ENCODE results near the gene OR1L4. TPM values are rescaled to one million over a fixed set of nuclear protein-coding genes. Genes with fewer than 3 reads are reported as not detected.

OR1L4 gene
- polyA plus RNA-seq, result not detected
- long read RNA-seq, donor 1, result 0 reads
- long read RNA-seq, donor 2, result 0 reads
- long read RNA-seq, donor 3, result 0 reads
- long read RNA-seq, donor 4, result 0 reads
- long read RNA-seq, donor 5, result 0 reads
- long read RNA-seq, donor 6, result 0 reads
- long read RNA-seq, donor 7, result 0 reads
- long read RNA-seq, donor 8, result 0 reads
- long read RNA-seq, donor 9, result 0 reads
- long read RNA-seq, donor 10, result 0 reads
- long read RNA-seq, donor 11, result 0 reads

- Histone ChIP-seq H3K9me3 (ENCODE audit: control insufficient read depth, low read depth, low read length) (no peaks in the 10 kb centered on the region), H3K27me3 (ENCODE audit: control insufficient read depth, insufficient read depth, low read length) (no peaks in the 10 kb centered on the region), H3K36me3 (ENCODE audit: control insufficient read depth, insufficient read depth, low read length) (no peaks in the 10 kb centered on the region), H3K4me1 (ENCODE audit: control insufficient read depth, insufficient read depth, low read length) (no peaks in the 10 kb centered on the region), H3K4me3 (ENCODE audit: low read length) (no peak within 1 kb of the TSS), H3K27ac (ENCODE audit: low read length) (no peak within 1 kb of the TSS)
- no CpG with 5 or more reads among the region's 1 CpG for WGBS (ENCODE audit: insufficient coverage, low lambda C conversion rate)
- no peak for DNase-seq
These were observed at the start of gene OR1L4 for GRCh38 chr9:122723690-122724089. OR1L4 (plus strand) TSS chr9:122723990; CDS start chr9:122723990, 0 bp downstream.

DNA sequence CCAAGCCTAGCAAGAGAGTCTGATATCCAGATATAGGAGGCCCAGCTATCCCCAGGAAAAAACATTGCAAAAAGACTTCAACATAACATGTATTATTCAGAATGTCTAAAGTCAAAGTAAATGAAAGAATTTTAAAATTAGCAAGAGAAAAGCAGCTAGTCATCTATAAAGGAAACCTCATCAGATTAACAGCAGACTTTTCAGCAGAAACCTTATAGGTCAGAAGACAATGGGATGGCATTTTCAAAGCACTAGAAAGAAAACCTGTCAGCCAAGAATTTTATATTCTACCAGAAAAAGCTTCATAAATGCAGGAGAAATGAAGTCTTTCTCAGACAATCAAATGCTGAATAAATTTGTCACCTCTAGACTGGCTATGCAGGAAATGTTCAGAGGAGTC lies 38.9 kb upstream of the OR1L4 start:
- Histone ChIP-seq H3K4me3 (ENCODE audit: low read length) (no peak overlapping the region), H3K36me3 (ENCODE audit: control insufficient read depth, insufficient read depth, low read length) (no peaks in the 10 kb centered on the region), H3K4me1 (ENCODE audit: control insufficient read depth, insufficient read depth, low read length) (no peaks in the 10 kb centered on the region), H3K27me3 (ENCODE audit: control insufficient read depth, insufficient read depth, low read length) (no peaks in the 10 kb centered on the region), H3K27ac (ENCODE audit: low read length) (no peak overlapping the region), H3K9me3 (ENCODE audit: control insufficient read depth, low read depth, low read length) (no peaks in the 10 kb centered on the region)
- DNase-seq, result no peak

DNA sequence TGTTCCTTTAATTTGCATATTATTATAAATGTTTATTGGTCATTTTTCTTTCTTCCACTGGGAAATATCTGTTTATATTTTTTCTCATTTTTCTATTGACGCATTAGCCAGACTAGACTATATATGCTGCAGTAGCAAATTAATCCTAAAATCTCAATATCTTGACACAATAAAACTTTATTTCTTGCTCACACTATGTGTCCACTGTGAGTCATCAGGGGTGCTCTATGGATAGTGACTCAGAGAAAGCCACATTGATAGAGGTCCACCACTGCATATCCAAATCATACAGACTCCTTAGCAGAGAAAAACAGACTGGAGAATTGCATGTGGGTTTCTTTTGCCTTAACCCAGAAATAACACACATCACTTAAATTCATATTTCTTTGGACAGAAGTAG lies 28.1 kb upstream of the OR1L4 start:
- H3K27me3 ChIP-seq (ENCODE audit: control insufficient read depth, insufficient read depth, low read length), result no peaks in the 10 kb centered on the region
- no peaks in the 10 kb centered on the region for H3K9me3 ChIP-seq (ENCODE audit: control insufficient read depth, low read depth, low read length)
- no peaks in the 10 kb centered on the region for H3K36me3 ChIP-seq (ENCODE audit: control insufficient read depth, insufficient read depth, low read length)
- 100% methylated on average over 1 of the region's 1 CpG for whole genome bisulfite sequencing (ENCODE audit: insufficient coverage, low lambda C conversion rate)
- no peaks in the 10 kb centered on the region for H3K4me1 ChIP-seq (ENCODE audit: control insufficient read depth, insufficient read depth, low read length)
- no peak for DNase-seq
- H3K4me3 ChIP-seq (ENCODE audit: low read length), result no peak overlapping the region
- no peak overlapping the region for H3K27ac ChIP-seq (ENCODE audit: low read length)

- no peaks in the 10 kb centered on the region for H3K27me3 ChIP-seq (ENCODE audit: control insufficient read depth, insufficient read depth, low read length)
- WGBS (ENCODE audit: insufficient coverage, low lambda C conversion rate), result no CpG with 5 or more reads among the region's 7 CpGs
- H3K4me1 ChIP-seq (ENCODE audit: control insufficient read depth, insufficient read depth, low read length), result no peaks in the 10 kb centered on the region
- no peaks in the 10 kb centered on the region for H3K36me3 ChIP-seq (ENCODE audit: control insufficient read depth, insufficient read depth, low read length)
- H3K9me3 ChIP-seq (ENCODE audit: control insufficient read depth, low read depth, low read length), result no peaks in the 10 kb centered on the region
- no peak overlapping the region for H3K27ac ChIP-seq (ENCODE audit: low read length)
- H3K4me3 ChIP-seq (ENCODE audit: low read length), result no peak overlapping the region
- DNase-seq, result no peak
These were observed 5.8 kb upstream of the OR1L4 start for GRCh38 chr9:122718038-122718437.

DNA sequence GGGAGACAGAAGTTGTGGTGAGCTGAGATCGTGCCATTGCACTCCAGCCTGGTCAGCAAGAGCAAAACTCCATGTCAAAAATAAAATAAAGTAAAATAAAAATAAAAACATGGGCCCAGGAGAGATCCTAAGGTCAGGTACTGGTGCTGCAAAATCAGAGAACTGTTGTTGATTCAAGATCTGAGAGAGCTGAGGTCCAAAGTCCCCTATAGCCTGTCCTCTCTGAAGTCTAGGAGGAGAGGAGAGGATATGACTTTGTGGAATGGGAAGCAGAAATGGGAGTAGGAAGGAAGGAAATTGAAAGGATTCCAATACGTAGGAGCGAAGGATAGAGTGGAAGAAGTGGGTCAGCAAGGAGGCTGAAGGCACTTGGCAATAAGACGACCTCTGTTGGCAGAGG lies 4.6 kb upstream of the OR1L4 start:
- 81% methylated on average over 3 of the region's 4 CpGs for WGBS (ENCODE audit: insufficient coverage, low lambda C conversion rate)
- Histone ChIP-seq H3K4me3 (ENCODE audit: low read length) (no peak overlapping the region), H3K36me3 (ENCODE audit: control insufficient read depth, insufficient read depth, low read length) (no peaks in the 10 kb centered on the region), H3K9me3 (ENCODE audit: control insufficient read depth, low read depth, low read length) (no peaks in the 10 kb centered on the region), H3K27me3 (ENCODE audit: control insufficient read depth, insufficient read depth, low read length) (no peaks in the 10 kb centered on the region), H3K4me1 (ENCODE audit: control insufficient read depth, insufficient read depth, low read length) (no peaks in the 10 kb centered on the region), H3K27ac (ENCODE audit: low read length) (no peak overlapping the region)
- no peak for DNase-seq

GRCh38 chr9:122742003-122742402 lies 18.2 kb downstream of the OR1L4 start, which contains the start of gene OR1L6:
OR1L6 (plus strand) TSS chr9:122742303; CDS start chr9:122749848, 7,545 bp downstream.
- DNase-seq, result no peak
- Histone ChIP-seq H3K27me3 (ENCODE audit: control insufficient read depth, insufficient read depth, low read length) (peaks cover 8% of the 10 kb centered on the region), H3K4me1 (ENCODE audit: control insufficient read depth, insufficient read depth, low read length) (no peaks in the 10 kb centered on the region), H3K4me3 (ENCODE audit: low read length) (no peak within 1 kb of the TSS), H3K27ac (ENCODE audit: low read length) (no peak within 1 kb of the TSS), H3K9me3 (ENCODE audit: control insufficient read depth, low read depth, low read length) (no peaks in the 10 kb centered on the region), H3K36me3 (ENCODE audit: control insufficient read depth, insufficient read depth, low read length) (no peaks in the 10 kb centered on the region)
- no CpG with 5 or more reads among the region's 6 CpGs for WGBS (ENCODE audit: insufficient coverage, low lambda C conversion rate)

- 21% methylated on average over 2 of the region's 2 CpGs for WGBS (ENCODE audit: insufficient coverage, low lambda C conversion rate)
- H3K9me3 ChIP-seq (ENCODE audit: control insufficient read depth, low read depth, low read length), result no peaks in the 10 kb centered on the region
- DNase-seq, result no peak
- no peak overlapping the region for H3K27ac ChIP-seq (ENCODE audit: low read length)
- H3K4me1 ChIP-seq (ENCODE audit: control insufficient read depth, insufficient read depth, low read length), result no peaks in the 10 kb centered on the region
- H3K27me3 ChIP-seq (ENCODE audit: control insufficient read depth, insufficient read depth, low read length), result no peaks in the 10 kb centered on the region
- no peaks in the 10 kb centered on the region for H3K36me3 ChIP-seq (ENCODE audit: control insufficient read depth, insufficient read depth, low read length)
- no peak overlapping the region for H3K4me3 ChIP-seq (ENCODE audit: low read length)
These were observed 31.0 kb downstream of the OR1L4 start for GRCh38 chr9:122754825-122755224.

DNA sequence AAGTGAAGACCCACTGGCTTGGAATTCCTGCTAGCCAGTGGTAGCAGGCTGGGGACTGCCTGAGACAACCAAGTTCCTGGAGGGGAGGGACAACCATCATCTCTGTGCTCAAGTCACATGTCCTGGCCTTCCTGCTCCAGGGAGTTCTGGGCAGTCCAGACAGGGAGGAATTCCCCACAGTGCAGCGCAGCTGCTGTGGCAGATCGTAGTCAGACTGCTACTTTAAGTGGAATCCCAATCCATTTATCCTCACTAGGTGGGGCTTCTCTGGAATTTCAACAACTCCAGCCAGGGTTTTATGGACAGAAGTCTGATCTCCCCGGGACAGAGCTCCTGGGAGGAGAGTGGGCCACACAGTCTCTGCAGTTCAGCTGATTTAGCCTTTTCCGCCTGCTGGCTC lies 44.0 kb downstream of the OR1L4 start:
- no peaks in the 10 kb centered on the region for H3K27me3 ChIP-seq (ENCODE audit: control insufficient read depth, insufficient read depth, low read length)
- no CpG with 5 or more reads among the region's 4 CpGs for WGBS (ENCODE audit: insufficient coverage, low lambda C conversion rate)
- no peak for DNase-seq
- no peaks in the 10 kb centered on the region for H3K4me1 ChIP-seq (ENCODE audit: control insufficient read depth, insufficient read depth, low read length)
- no peak overlapping the region for H3K27ac ChIP-seq (ENCODE audit: low read length)
- no peaks in the 10 kb centered on the region for H3K36me3 ChIP-seq (ENCODE audit: control insufficient read depth, insufficient read depth, low read length)
- no peak overlapping the region for H3K4me3 ChIP-seq (ENCODE audit: low read length)
- no peaks in the 10 kb centered on the region for H3K9me3 ChIP-seq (ENCODE audit: control insufficient read depth, low read depth, low read length)

Other genes starting within 250 kb of the OR1L4 start
- not detected for gene OR1J1, start 246.1 kb upstream of the OR1L4 start, polyA plus RNA-seq
- not detected for gene OR1J2, start 213.2 kb upstream of the OR1L4 start, polyA plus RNA-seq
- not detected for gene OR1J4, start 204.8 kb upstream of the OR1L4 start, polyA plus RNA-seq
- not detected for gene OR1N1, start 196.7 kb upstream of the OR1L4 start, polyA plus RNA-seq
- gene OR1N2, start 170.9 kb upstream of the OR1L4 start, polyA plus RNA-seq, result not detected
- 0.13 TPM for gene OR1L8, start 140.6 kb upstream of the OR1L4 start, polyA plus RNA-seq
- not detected for gene OR1Q1, start 109.3 kb upstream of the OR1L4 start, polyA plus RNA-seq
- not detected for gene OR1B1, start 66.4 kb upstream of the OR1L4 start, polyA plus RNA-seq
- not detected for gene OR1L1, start 62.3 kb upstream of the OR1L4 start, polyA plus RNA-seq
- gene OR1L3, start 48.9 kb upstream of the OR1L4 start, polyA plus RNA-seq, result not detected
- gene OR1L6, start 18.3 kb downstream of the OR1L4 start, polyA plus RNA-seq, result not detected
- not detected for gene OR5C1, start 64.9 kb downstream of the OR1L4 start, polyA plus RNA-seq
- gene OR1K1, start 76.1 kb downstream of the OR1L4 start, polyA plus RNA-seq, result not detected
- 19.0 TPM for gene PDCL, start 104.6 kb downstream of the OR1L4 start, polyA plus RNA-seq
- 27.1 TPM for gene RC3H2, start 181.4 kb downstream of the OR1L4 start, polyA plus RNA-seq
- 11.6 TPM for gene ZBTB6, start 189.3 kb downstream of the OR1L4 start, polyA plus RNA-seq
- 11.4 TPM for gene ZBTB26, start 207.5 kb downstream of the OR1L4 start, polyA plus RNA-seq
- 38.3 TPM for gene RABGAP1, start 217.0 kb downstream of the OR1L4 start, polyA plus RNA-seq

Data from large intestine (tissue), 12 donors.